HG02973 (cell line): ENCODE measurements around the gene MDC1.

Experiments used
- ATAC-seq: cut with Tn5 transposase; IDR thresholded peaks from one replicate; pipeline ENCODE4 v1.9.1; 2021; ENCODE audit warnings: moderate library complexity; ENCODE audit not compliant: unreplicated experiment

MDC1 gene

GRCh38 chr6:30748851-30749540, 31.9 kb upstream of the MDC1 start:
- ATAC-seq, result no peak

- ATAC-seq, result no peak
Measured at GRCh38 chr6:30747902-30748769, 31.1 kb upstream of the MDC1 start.

- ATAC-seq, result no peak
Measured at GRCh38 chr6:30747300-30747687, 30.2 kb upstream of the MDC1 start.

- ATAC-seq, result no peak
Measured at GRCh38 chr6:30744054-30744805, 27.1 kb upstream of the MDC1 start, which contains the start of gene IER3. Gene IER3, minus strand, starts transcription at chr6:30744547. Its CDS starts 29 bp downstream, at chr6:30744518.

- ATAC-seq, result peak; percentile 4
Measured at GRCh38 chr6:30743099-30744053, 26.3 kb upstream of the MDC1 start.

- peak; percentile 67 for ATAC-seq
Measured at GRCh38 chr6:30742316-30743098, 25.4 kb upstream of the MDC1 start, which contains the start of gene FLOT1. Gene FLOT1, minus strand, starts transcription at chr6:30742687. Its CDS starts 498 bp downstream, at chr6:30742189.

GRCh38 chr6:30741789-30742315, 24.8 kb upstream of the MDC1 start:
- ATAC-seq, result peak; percentile 5

GRCh38 chr6:30741063-30741779, 24.1 kb upstream of the MDC1 start:
- ATAC-seq, result no peak

GRCh38 chr6:30740540-30740870, 23.4 kb upstream of the MDC1 start:
- ATAC-seq, result no peak

- no peak for ATAC-seq
Measured at GRCh38 chr6:30738532-30738931, 21.5 kb upstream of the MDC1 start.

- ATAC-seq, result no peak
Measured at GRCh38 chr6:30735668-30736314, 18.7 kb upstream of the MDC1 start.

GRCh38 chr6:30732237-30732943, 15.3 kb upstream of the MDC1 start:
- no peak for ATAC-seq

- ATAC-seq, result no peak
Measured at GRCh38 chr6:30730601-30731435, 13.7 kb upstream of the MDC1 start.

GRCh38 chr6:30727920-30728553, 11.0 kb upstream of the MDC1 start:
- ATAC-seq, result no peak

- ATAC-seq, result no peak
Measured at GRCh38 chr6:30726506-30727413, 9.7 kb upstream of the MDC1 start.
